Stomach (tissue), 9 donors: ENCODE results near the gene ERMARD. TPM values are rescaled to one million over a fixed set of nuclear protein-coding genes. Genes with fewer than 3 reads are reported as not detected.

Source experiments
- DNase-seq, 2 donors: peaks; one replicate each; pipeline versions ENCODE4 v3.0.0 to v3.0.0-alpha.2; 2013 to 2019
- H3K27ac ChIP-seq, 5 donors: fragments of 200-600 bp in 4 of 5; sonication (generic) in 4 of 5; one replicate each; pipeline ENCODE4 v1.5.1; 2013 to 2019; ENCODE audit warnings: mild to moderate bottlenecking in 1 of 5, moderate library complexity in 1 of 5
- H3K27me3 ChIP-seq, 3 donors: fragments of 200-600 bp; sonication (generic); one replicate each; pipeline ENCODE4 v1.5.1; 2017 to 2019; ENCODE audit warnings: mixed run types in 1 of 3
- H3K36me3 ChIP-seq, 4 donors: fragments of 200-600 bp; sonication (generic); 1 replicate in 3 of 4; 2 replicates in 1 of 4; pipeline ENCODE4 v1.5.1; 2016 to 2019
- H3K4me1 ChIP-seq, 4 donors: fragments of 200-600 bp; sonication (generic); one replicate each; pipeline ENCODE4 v1.5.1; 2016 to 2019
- H3K4me3 ChIP-seq, 4 donors: fragments of 200-600 bp; sonication (generic) in 3 of 4; one replicate each; pipeline ENCODE4 v1.5.1; 2016 to 2019; ENCODE audit warnings: mild to moderate bottlenecking in 1 of 4
- H3K9me3 ChIP-seq, 4 donors: fragments of 200-600 bp; sonication (generic); one replicate each; pipeline ENCODE4 v1.5.1; 2016 to 2019
- EP300 ChIP-seq: sonication (generic); formaldehyde crosslinking; IDR thresholded peaks from one replicate; pipeline ENCODE4 v1.6.1; 2017; ENCODE audit warnings: antibody characterized with exemption
- POLR2A ChIP-seq, 4 donors: fragments of 450-650 bp; IDR thresholded peaks; one replicate each; pipeline ENCODE4 v1.6.1; 2016; ENCODE audit warnings: antibody characterized with exemption in 4 of 4, control low read depth in 2 of 4, mild to moderate bottlenecking in 1 of 4, moderate library complexity in 1 of 4
- POLR2AphosphoS5 ChIP-seq, 3 donors: sonication (generic); formaldehyde crosslinking; IDR thresholded peaks; one replicate each; pipeline ENCODE4 v1.6.1; 2016; ENCODE audit warnings: antibody characterized with exemption in 3 of 3
- WGBS, 5 donors: extraction: QIAGEN DNeasy Blood & Tissue Kit in 3 of 5; methylation state at CpG; one replicate each; pipeline versions ENCODE4 v1.1.5 to v1.1.7; 2013 to 2018; 5-methylcytosine and 5-hydroxymethylcytosine counted together
- intact Hi-C: fragments of 100-400 bp; cut with DNase I; formaldehyde crosslinking; loops from one replicate; pipeline ENCODE4 v1.15.1; 2023; ENCODE audit warnings: low total_unique reads
- polyA plus RNA-seq, 3 donors: library from polyadenylated mRNA; stranded (reverse); fragments of 200-250 nt; gene quantifications; one replicate each; pipeline ENCODE4 v1.2.3, GENCODE V29; 2013
- total RNA-seq, 5 donors: library from RNA; depleted of rRNA; stranded (reverse); fragments of >200 nt; gene quantifications; one replicate each; pipeline versions ENCODE4 v1.1.0 to v1.2.3, GENCODE V29; 2014 to 2016
- TF ChIP-seq, protein P1 (sequence below), 7 experiments: fragments of 450-650 bp in 4 of 7; fragments of 200-600 bp in 3 of 7; sonication (generic) in 3 of 7; IDR thresholded peaks; one replicate each; pipeline ENCODE4 v1.5.1; 2016 to 2019; ENCODE audit warnings: antibody characterized with exemption in 7 of 7, control low read depth in 2 of 7, mild to moderate bottlenecking in 1 of 7
- donor health status: healthy with polysubstance abuse.
- donor health status: Bipolar disorder and iron deficiency.
- donor health status: healthy.

Gene ERMARD
- total and polyA plus RNA-seq, 8 donors: 4.1 to 84.5 (median 20.8) TPM

GRCh38 chr6:169784821-169785340, 33.5 kb downstream of the ERMARD start:
- TF ChIP-seq, protein P1, sequence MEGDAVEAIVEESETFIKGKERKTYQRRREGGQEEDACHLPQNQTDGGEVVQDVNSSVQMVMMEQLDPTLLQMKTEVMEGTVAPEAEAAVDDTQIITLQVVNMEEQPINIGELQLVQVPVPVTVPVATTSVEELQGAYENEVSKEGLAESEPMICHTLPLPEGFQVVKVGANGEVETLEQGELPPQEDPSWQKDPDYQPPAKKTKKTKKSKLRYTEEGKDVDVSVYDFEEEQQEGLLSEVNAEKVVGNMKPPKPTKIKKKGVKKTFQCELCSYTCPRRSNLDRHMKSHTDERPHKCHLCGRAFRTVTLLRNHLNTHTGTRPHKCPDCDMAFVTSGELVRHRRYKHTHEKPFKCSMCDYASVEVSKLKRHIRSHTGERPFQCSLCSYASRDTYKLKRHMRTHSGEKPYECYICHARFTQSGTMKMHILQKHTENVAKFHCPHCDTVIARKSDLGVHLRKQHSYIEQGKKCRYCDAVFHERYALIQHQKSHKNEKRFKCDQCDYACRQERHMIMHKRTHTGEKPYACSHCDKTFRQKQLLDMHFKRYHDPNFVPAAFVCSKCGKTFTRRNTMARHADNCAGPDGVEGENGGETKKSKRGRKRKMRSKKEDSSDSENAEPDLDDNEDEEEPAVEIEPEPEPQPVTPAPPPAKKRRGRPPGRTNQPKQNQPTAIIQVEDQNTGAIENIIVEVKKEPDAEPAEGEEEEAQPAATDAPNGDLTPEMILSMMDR (IDR thresholded peaks at IDR 0.05): no peak
- TF ChIP-seq EP300: no peak
- TF ChIP-seq POLR2AphosphoS5 (IDR thresholded peaks at IDR 0.05): no peak
- TF ChIP-seq POLR2A (IDR thresholded peaks at IDR 0.05): no peak
- Histone ChIP-seq H3K9me3 (no peaks in the 10 kb centered on the region), H3K36me3 (peaks cover 0 to 40% (median 31%) of the 10 kb centered on the region in 4 donors), H3K27me3 (no peaks in the 10 kb centered on the region), H3K4me1 (peaks cover 5 to 8% (median 5%) of the 10 kb centered on the region in 4 donors), H3K4me3 (no peak overlapping the region), H3K27ac (no peak overlapping the region)
- intact Hi-C loops: no loop called here
- WGBS, 5 donors: 74 to 94% (median 87%) methylated on average over 6 to 12 of the region's 12 CpGs
- no peak for DNase-seq

DNA sequence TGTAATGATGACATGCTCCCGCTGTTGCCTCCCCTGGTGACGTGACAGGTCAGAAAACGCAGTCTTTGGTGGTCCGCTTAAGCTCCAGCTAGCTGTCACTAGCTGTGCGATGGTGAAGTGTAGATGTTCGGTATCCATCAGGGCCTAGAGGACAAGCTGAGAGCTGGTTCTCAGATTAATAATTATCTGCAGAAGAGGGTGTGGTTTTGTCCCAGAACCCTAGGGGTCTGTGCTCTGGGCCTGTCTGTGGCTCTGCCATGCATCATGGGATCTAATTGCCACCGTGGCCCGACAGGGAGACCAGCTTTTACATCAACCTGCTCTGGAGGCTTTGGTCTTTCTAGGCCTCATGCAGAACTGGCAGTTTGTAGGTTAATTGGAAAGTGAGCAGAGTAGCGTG, 34.1 kb downstream of the ERMARD start:
- H3K27me3 ChIP-seq: no peaks in the 10 kb centered on the region
- peaks cover 6 to 15% (median 12%) of the 10 kb centered on the region in 4 donors for H3K4me1 ChIP-seq
- 85 to 91% (median 88%) methylated on average over 9 of the region's 9 CpGs for WGBS, 5 donors
- DNase-seq: no peak
- peaks cover 0 to 33% (median 24%) of the 10 kb centered on the region in 4 donors for H3K36me3 ChIP-seq
- TF ChIP-seq POLR2A (IDR thresholded peaks at IDR 0.05): no peak
- TF ChIP-seq, protein P1 (IDR thresholded peaks at IDR 0.05): no peak
- no peak for TF ChIP-seq EP300
- no peak for TF ChIP-seq POLR2AphosphoS5 (IDR thresholded peaks at IDR 0.05)
- H3K4me3 ChIP-seq: no peak overlapping the region
- H3K27ac ChIP-seq: no peak overlapping the region
- intact Hi-C loops: no loop called here
- no peaks in the 10 kb centered on the region for H3K9me3 ChIP-seq

DNA sequence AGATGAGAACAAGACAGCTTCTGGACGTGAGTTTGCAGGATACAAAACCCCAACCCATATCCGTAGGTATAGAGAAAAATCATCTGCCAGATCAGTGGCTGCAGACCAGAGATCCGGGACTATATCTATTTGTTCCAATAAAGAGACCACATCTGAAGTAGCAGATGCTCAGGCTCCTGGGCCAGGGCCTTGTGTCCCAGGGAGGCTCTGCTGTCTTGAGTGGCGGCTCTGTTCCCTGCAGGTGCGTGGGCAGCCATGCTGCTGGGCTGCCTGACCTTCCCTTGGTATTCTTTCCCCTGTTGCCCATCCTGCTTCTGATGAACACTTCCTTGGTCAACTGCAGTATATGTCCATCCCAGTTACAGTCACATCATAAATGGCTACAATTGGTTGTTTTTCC, 34.9 kb downstream of the ERMARD start:
- Histone ChIP-seq H3K36me3 (peaks cover 0 to 25% (median 20%) of the 10 kb centered on the region in 4 donors), H3K9me3 (no peaks in the 10 kb centered on the region), H3K27ac (no peak overlapping the region), H3K4me1 (peaks cover 6 to 23% (median 15%) of the 10 kb centered on the region in 4 donors), H3K27me3 (no peaks in the 10 kb centered on the region), H3K4me3 (no peak overlapping the region)
- no peak for DNase-seq
- TF ChIP-seq POLR2AphosphoS5 (IDR thresholded peaks at IDR 0.05) (no peak), EP300 (no peak)
- TF ChIP-seq, protein P1 (IDR thresholded peaks at IDR 0.05): no peak
- intact Hi-C loops: no loop called here
- 68 to 81% (median 75%) methylated on average over 5 of the region's 5 CpGs for WGBS, 5 donors

DNA sequence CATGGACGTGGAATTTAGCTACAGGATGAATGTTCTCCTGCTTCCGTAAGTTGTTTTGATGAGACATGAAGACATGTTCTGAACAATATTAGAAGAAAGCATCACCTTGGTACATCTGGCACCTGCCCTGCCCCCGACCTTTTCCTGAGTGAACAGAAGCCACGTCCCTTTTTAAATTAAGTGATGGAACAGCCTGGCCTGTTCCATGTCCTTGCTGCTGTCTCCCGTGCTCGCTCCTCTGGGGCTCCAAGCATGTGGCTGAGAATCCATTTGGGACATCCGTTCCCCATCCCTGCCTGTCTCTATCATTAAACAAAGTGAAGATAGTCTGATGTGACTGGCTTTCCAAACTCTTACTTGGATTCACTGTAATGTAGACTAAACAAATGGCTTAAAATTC, 36.4 kb downstream of the ERMARD start:
- 72 to 80% (median 79%) methylated on average over 7 of the region's 7 CpGs for WGBS, 5 donors
- H3K4me3 ChIP-seq: no peak overlapping the region
- no peaks in the 10 kb centered on the region for H3K9me3 ChIP-seq
- no peak overlapping the region for H3K27ac ChIP-seq
- H3K36me3 ChIP-seq: peaks cover 0 to 19% (median 18%) of the 10 kb centered on the region in 4 donors
- no peak for TF ChIP-seq EP300
- H3K4me1 ChIP-seq: peaks cover 6 to 23% (median 15%) of the 10 kb centered on the region in 4 donors
- H3K27me3 ChIP-seq: no peaks in the 10 kb centered on the region
- no peak for DNase-seq
- intact Hi-C loops: no loop called here

DNA sequence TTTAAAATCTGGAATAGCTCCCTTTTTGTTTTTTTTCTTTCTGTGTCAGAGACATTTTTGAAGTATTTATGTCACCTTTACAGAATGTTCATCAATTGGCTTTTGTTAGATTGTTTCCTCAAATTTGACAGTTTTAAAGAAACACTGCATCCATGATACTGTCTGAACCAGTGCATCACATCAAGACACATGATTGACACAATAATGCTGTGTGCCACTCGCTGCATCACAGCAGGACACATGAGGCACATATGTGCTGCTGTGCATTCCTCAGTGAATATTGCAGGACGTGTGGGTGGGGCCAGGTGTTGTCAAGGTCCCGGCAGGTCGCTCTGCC, 37.4 kb downstream of the ERMARD start:
- Histone ChIP-seq H3K27ac (no peak overlapping the region), H3K27me3 (no peaks in the 10 kb centered on the region), H3K4me3 (no peak overlapping the region), H3K9me3 (no peaks in the 10 kb centered on the region), H3K36me3 (peaks cover 0 to 9% (median 8%) of the 10 kb centered on the region in 4 donors), H3K4me1 (peaks cover 6 to 23% (median 15%) of the 10 kb centered on the region in 4 donors)
- intact Hi-C loops: no loop called here
- TF ChIP-seq POLR2A (IDR thresholded peaks at IDR 0.05): no peak
- TF ChIP-seq EP300: no peak
- TF ChIP-seq, protein P1 (IDR thresholded peaks at IDR 0.05): no peak
- no peak for TF ChIP-seq POLR2AphosphoS5 (IDR thresholded peaks at IDR 0.05)
- WGBS, 5 donors: 48 to 72% (median 55%) methylated on average over 4 of the region's 4 CpGs
- no peak for DNase-seq
